Left hindlimb (tissue), 1 donor: Measurements from ENCODE around the gene FNDC7.
A peak's percentile ranks its signal among the peaks of the same experiment; 100 is the strongest.
"Not testable (repeated sequence)": the region's sequence is repeated elsewhere in the genome, so short reads cannot be mapped to it uniquely, and the experiment has no call there.

Experiments
- DNase-seq: peaks from one replicate; pipeline ENCODE4 v3.0.0-alpha.2; 2018

Gene FNDC7

GRCh38 chr1:108712606-108713150, at the start of gene FNDC7:
Gene FNDC7, plus strand, starts transcription at chr1:108712908. Its CDS starts 26 bp downstream, at chr1:108712934.
- no peak for DNase-seq

- no peak for DNase-seq
Observed at GRCh38 chr1:108663074-108663473, 49.6 kb upstream of the FNDC7 start.

- DNase-seq, result no peak
Observed at GRCh38 chr1:108664481-108664880, 48.2 kb upstream of the FNDC7 start.

GRCh38 chr1:108665067-108665466, 47.6 kb upstream of the FNDC7 start:
- DNase-seq, result no peak

- DNase-seq, result no peak
Observed at GRCh38 chr1:108665771-108666170, 46.9 kb upstream of the FNDC7 start.

- not testable (repeated sequence) for DNase-seq
Observed at GRCh38 chr1:108667422-108667821, 45.3 kb upstream of the FNDC7 start.

- DNase-seq, result no peak
Observed at GRCh38 chr1:108668777-108669176, 43.9 kb upstream of the FNDC7 start.

- DNase-seq, result no peak
Observed at GRCh38 chr1:108669679-108670078, 43.0 kb upstream of the FNDC7 start.

GRCh38 chr1:108670131-108670773, 42.5 kb upstream of the FNDC7 start:
- DNase-seq, result no peak

GRCh38 chr1:108671143-108671542, 41.6 kb upstream of the FNDC7 start:
- DNase-seq, result no peak

- DNase-seq, result no peak
Observed at GRCh38 chr1:108678706-108679105, 34.0 kb upstream of the FNDC7 start.

GRCh38 chr1:108679586-108680213, 33.0 kb upstream of the FNDC7 start:
- no peak for DNase-seq

- DNase-seq, result not testable (repeated sequence)
Observed at GRCh38 chr1:108681701-108682100, 31.0 kb upstream of the FNDC7 start.

- DNase-seq, result no peak
Observed at GRCh38 chr1:108685529-108685928, 27.2 kb upstream of the FNDC7 start.

- no peak for DNase-seq
Observed at GRCh38 chr1:108686614-108687313, 25.9 kb upstream of the FNDC7 start.

GRCh38 chr1:108691128-108691941, 21.4 kb upstream of the FNDC7 start:
- DNase-seq, result no peak

GRCh38 chr1:108691942-108692723, 20.6 kb upstream of the FNDC7 start, which contains the start of gene PRPF38B:
Gene PRPF38B, plus strand, starts transcription at chr1:108692310. Its CDS starts 282 bp downstream, at chr1:108692592.
- peak; percentile 97 for DNase-seq

- DNase-seq, result peak; percentile 42
Observed at GRCh38 chr1:108692724-108693655, 19.7 kb upstream of the FNDC7 start.

GRCh38 chr1:108695535-108695934, 17.2 kb upstream of the FNDC7 start:
- DNase-seq, result no peak
